GM19193 (cell line): Measurements from ENCODE around the gene COL11A2.
A peak's percentile ranks its signal among the peaks of the same experiment; 100 is the strongest.

Experiments used
- POLR2A ChIP-seq: IDR thresholded peaks from 4 replicates; pipeline ENCODE4 v1.6.1; 2011; ENCODE audit not compliant: insufficient read depth, insufficient read length; ENCODE audit errors: extremely low read depth

The COL11A2 gene

GRCh38 chr6:33200219-33201146 is 8.2 kb upstream of the COL11A2 start, which contains the start of the genes RXRB and SLC39A7:
RXRB (minus strand) TSS chr6:33200665; CDS start chr6:33200476, 189 bp downstream.
SLC39A7 (plus strand) TSS chr6:33200867; CDS start chr6:33201246, 379 bp downstream.
- TF ChIP-seq POLR2A: peak; percentile 90

- no peak for TF ChIP-seq POLR2A
These were observed 7.5 kb upstream of the COL11A2 start for GRCh38 chr6:33199687-33200218.

- TF ChIP-seq POLR2A: no peak
These were observed 6.7 kb upstream of the COL11A2 start for GRCh38 chr6:33198853-33199436.

- TF ChIP-seq POLR2A: no peak
These were observed 6.0 kb upstream of the COL11A2 start for GRCh38 chr6:33198159-33198852.

- TF ChIP-seq POLR2A: no peak
These were observed 5.3 kb upstream of the COL11A2 start for GRCh38 chr6:33197431-33198048.

GRCh38 chr6:33195304-33196165 is 3.3 kb upstream of the COL11A2 start:
- no peak for TF ChIP-seq POLR2A

- TF ChIP-seq POLR2A: no peak
These were observed 2.2 kb upstream of the COL11A2 start for GRCh38 chr6:33194431-33194979.

- TF ChIP-seq POLR2A: no peak
These were observed 1.4 kb upstream of the COL11A2 start for GRCh38 chr6:33193619-33194018.

GRCh38 chr6:33192671-33193602 is 670 bp upstream of the COL11A2 start:
- TF ChIP-seq POLR2A: no peak

GRCh38 chr6:33191383-33192104 is 723 bp downstream of the COL11A2 start:
- no peak for TF ChIP-seq POLR2A

- no peak for TF ChIP-seq POLR2A
These were observed 1.7 kb downstream of the COL11A2 start for GRCh38 chr6:33190504-33191107.

GRCh38 chr6:33189625-33190448 is 2.4 kb downstream of the COL11A2 start:
- TF ChIP-seq POLR2A: no peak
